Gastroesophageal sphincter (tissue), 4 donors: ENCODE results near the gene ENTPD5. TPM values are rescaled to one million over a fixed set of nuclear protein-coding genes. Genes with fewer than 3 reads are reported as not detected.

Source experiments
- ATAC-seq: fragments of 150-250 bp; one replicate; pipeline ENCODE4 v1.9.1; 2016; ENCODE audit warnings: mild to moderate bottlenecking, moderate library complexity
- H3K27ac ChIP-seq, 4 donors: fragments of 200-600 bp; sonication (generic) in 3 of 4; 1 replicate in 3 of 4; 2 replicates in 1 of 4; pipeline ENCODE4 v1.5.1; 2016 to 2019
- H3K27me3 ChIP-seq: fragments of 200-600 bp; sonication (generic); one replicate; pipeline ENCODE4 v1.5.1; 2019
- H3K36me3 ChIP-seq, 2 donors: fragments of 200-600 bp; sonication (generic); one replicate each; pipeline ENCODE4 v1.5.1; 2019; ENCODE audit warnings: control low read depth in 1 of 2
- H3K4me1 ChIP-seq, 3 donors: fragments of 200-600 bp; sonication (generic); 1 replicate in 2 of 3; 2 replicates in 1 of 3; pipeline ENCODE4 v1.5.1; 2016 to 2019; ENCODE audit warnings: control low read depth in 2 of 3
- H3K4me3 ChIP-seq, 2 donors: fragments of 200-600 bp; sonication (generic); one replicate each; pipeline ENCODE4 v1.5.1; 2019; ENCODE audit warnings: mild to moderate bottlenecking in 1 of 2, moderate library complexity in 1 of 2
- H3K9me3 ChIP-seq, 3 donors: fragments of 200-600 bp; sonication (generic); one replicate each; pipeline ENCODE4 v1.5.1; 2017 to 2019; ENCODE audit warnings: control low read depth in 2 of 3
- EP300 ChIP-seq: sonication (generic); formaldehyde crosslinking; IDR thresholded peaks from one replicate; pipeline ENCODE4 v1.6.1; 2017; ENCODE audit warnings: antibody characterized with exemption, mild to moderate bottlenecking
- POLR2A ChIP-seq, 2 donors: fragments of 450-650 bp; IDR thresholded peaks; one replicate each; pipeline ENCODE4 v1.6.1; 2017; ENCODE audit warnings: antibody characterized with exemption in 2 of 2, mild to moderate bottlenecking in 2 of 2, moderate library complexity in 1 of 2
- POLR2AphosphoS5 ChIP-seq: sonication (generic); formaldehyde crosslinking; IDR thresholded peaks from one replicate; pipeline ENCODE4 v1.6.1; 2017; ENCODE audit warnings: antibody characterized with exemption
- WGBS, 2 donors: methylation state at CpG; one replicate each; pipeline ENCODE4 v1.1.5; 2018; ENCODE audit warnings: low coverage in 1 of 2; 5-methylcytosine and 5-hydroxymethylcytosine counted together
- total RNA-seq, 4 donors: library from RNA; depleted of rRNA; stranded (reverse); fragments of >200 nt; gene quantifications; one replicate each; pipeline ENCODE4 v1.1.0, GENCODE V29; 2016
- TF ChIP-seq, protein P1 (sequence below), 4 experiments: fragments of 200-600 bp in 2 of 4; fragments of 450-650 bp in 2 of 4; sonication (generic) in 1 of 4; IDR thresholded peaks; one replicate each; pipeline ENCODE4 v1.5.1; 2017 to 2019; ENCODE audit warnings: antibody characterized with exemption in 4 of 4, mild to moderate bottlenecking in 2 of 4, moderate library complexity in 2 of 4

The ENTPD5 gene
- total RNA-seq, 4 donors from 2014 or later, result 5.9 to 7.1 (median 6.4) TPM

GRCh38 chr14:74038020-74038859 is 19.2 kb upstream of the ENTPD5 start:
- no peaks in the 10 kb centered on the region for H3K27me3 ChIP-seq
- H3K36me3 ChIP-seq, result peaks cover 0 to 26% of the 10 kb centered on the region in 2 donors
- 63 to 70% methylated on average over 3 of the region's 3 CpGs for WGBS, 2 donors
- H3K9me3 ChIP-seq, result no peaks in the 10 kb centered on the region
- H3K4me1 ChIP-seq, result no peaks in the 10 kb centered on the region
- no peak for TF ChIP-seq EP300
- TF ChIP-seq, protein P1, sequence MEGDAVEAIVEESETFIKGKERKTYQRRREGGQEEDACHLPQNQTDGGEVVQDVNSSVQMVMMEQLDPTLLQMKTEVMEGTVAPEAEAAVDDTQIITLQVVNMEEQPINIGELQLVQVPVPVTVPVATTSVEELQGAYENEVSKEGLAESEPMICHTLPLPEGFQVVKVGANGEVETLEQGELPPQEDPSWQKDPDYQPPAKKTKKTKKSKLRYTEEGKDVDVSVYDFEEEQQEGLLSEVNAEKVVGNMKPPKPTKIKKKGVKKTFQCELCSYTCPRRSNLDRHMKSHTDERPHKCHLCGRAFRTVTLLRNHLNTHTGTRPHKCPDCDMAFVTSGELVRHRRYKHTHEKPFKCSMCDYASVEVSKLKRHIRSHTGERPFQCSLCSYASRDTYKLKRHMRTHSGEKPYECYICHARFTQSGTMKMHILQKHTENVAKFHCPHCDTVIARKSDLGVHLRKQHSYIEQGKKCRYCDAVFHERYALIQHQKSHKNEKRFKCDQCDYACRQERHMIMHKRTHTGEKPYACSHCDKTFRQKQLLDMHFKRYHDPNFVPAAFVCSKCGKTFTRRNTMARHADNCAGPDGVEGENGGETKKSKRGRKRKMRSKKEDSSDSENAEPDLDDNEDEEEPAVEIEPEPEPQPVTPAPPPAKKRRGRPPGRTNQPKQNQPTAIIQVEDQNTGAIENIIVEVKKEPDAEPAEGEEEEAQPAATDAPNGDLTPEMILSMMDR (IDR thresholded peaks at IDR 0.05), result peak; percentile 53 to 65 (median 56)
- ATAC-seq, result no peak
- no peak overlapping the region for H3K27ac ChIP-seq
- no peak overlapping the region for H3K4me3 ChIP-seq

DNA sequence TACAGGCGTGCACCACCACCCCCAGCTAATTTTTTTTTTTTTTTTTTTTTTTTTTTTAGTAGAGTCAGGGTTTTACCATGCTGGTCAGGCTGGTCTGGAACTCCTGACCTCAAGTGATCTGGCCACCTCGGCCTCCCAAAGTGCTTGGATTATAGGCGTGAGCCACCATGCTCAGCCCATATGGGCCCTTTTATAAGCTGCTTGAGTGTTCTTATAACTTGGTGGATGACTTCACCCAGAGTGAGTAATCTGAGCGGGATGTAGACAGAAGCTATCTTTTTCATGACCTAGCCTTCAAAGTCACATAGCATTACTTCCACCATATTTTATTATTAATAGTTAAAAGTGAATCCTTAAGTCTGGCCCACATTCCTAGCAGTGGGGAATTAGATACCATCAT is 16.5 kb upstream of the ENTPD5 start:
- H3K36me3 ChIP-seq, result peaks cover 0 to 24% of the 10 kb centered on the region in 2 donors
- no peaks in the 10 kb centered on the region for H3K9me3 ChIP-seq
- H3K4me1 ChIP-seq, result no peaks in the 10 kb centered on the region
- TF ChIP-seq EP300 (no peak), POLR2A (IDR thresholded peaks at IDR 0.05) (no peak), POLR2AphosphoS5 (no peak)
- TF ChIP-seq, protein P1 (IDR thresholded peaks at IDR 0.05), result no peak
- H3K4me3 ChIP-seq, result no peak overlapping the region
- ATAC-seq, result no peak
- 100% methylated on average over 1 of the region's 4 CpGs for WGBS, 2 donors
- H3K27me3 ChIP-seq, result no peaks in the 10 kb centered on the region
- H3K27ac ChIP-seq, result no peak overlapping the region

DNA sequence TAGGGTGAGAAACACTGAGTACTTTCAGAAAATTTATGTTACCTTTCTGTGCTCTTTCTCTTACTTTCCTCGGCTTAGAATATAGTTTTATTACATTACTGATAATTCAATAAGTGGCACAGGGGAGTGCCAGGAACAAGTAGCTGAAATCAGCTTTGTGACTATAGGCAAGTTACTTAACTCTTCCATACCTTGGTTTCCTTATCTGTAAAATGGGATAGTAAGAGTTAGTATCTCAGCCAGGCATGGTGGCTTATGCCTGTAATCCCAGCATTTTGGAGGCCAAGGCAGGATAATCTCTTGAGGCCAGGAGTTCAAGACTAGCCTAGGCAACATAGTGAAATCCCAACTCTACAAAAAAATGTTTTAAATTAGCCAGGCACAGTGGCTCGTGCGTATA is 15.5 kb upstream of the ENTPD5 start:
- no peaks in the 10 kb centered on the region for H3K27me3 ChIP-seq
- H3K4me1 ChIP-seq, result no peaks in the 10 kb centered on the region
- 83 to 93% methylated on average over 1 to 3 of the region's 3 CpGs for WGBS, 2 donors
- ATAC-seq, result no peak
- peaks cover 0 to 22% of the 10 kb centered on the region in 2 donors for H3K36me3 ChIP-seq
- H3K9me3 ChIP-seq, result no peaks in the 10 kb centered on the region
- no peak overlapping the region for H3K27ac ChIP-seq
- TF ChIP-seq, protein P1 (IDR thresholded peaks at IDR 0.05), result no peak
- no peak for TF ChIP-seq POLR2AphosphoS5
- no peak for TF ChIP-seq POLR2A (IDR thresholded peaks at IDR 0.05)
- no peak for TF ChIP-seq EP300
- H3K4me3 ChIP-seq, result no peak overlapping the region

- WGBS, 2 donors, result 97% methylated on average over 3 of the region's 3 CpGs; no CpG with 5 or more reads in 1 of the 2 donors
- TF ChIP-seq POLR2AphosphoS5 (no peak), EP300 (no peak), POLR2A (IDR thresholded peaks at IDR 0.05) (no peak)
- TF ChIP-seq, protein P1 (IDR thresholded peaks at IDR 0.05), result no peak
- Histone ChIP-seq H3K27me3 (no peaks in the 10 kb centered on the region), H3K4me3 (no peak overlapping the region), H3K4me1 (no peaks in the 10 kb centered on the region), H3K9me3 (no peaks in the 10 kb centered on the region), H3K36me3 (peaks cover 0 to 12% of the 10 kb centered on the region in 2 donors), H3K27ac (no peak overlapping the region)
- ATAC-seq, result no peak
These were observed 10.0 kb upstream of the ENTPD5 start for GRCh38 chr14:74029136-74029535.

DNA sequence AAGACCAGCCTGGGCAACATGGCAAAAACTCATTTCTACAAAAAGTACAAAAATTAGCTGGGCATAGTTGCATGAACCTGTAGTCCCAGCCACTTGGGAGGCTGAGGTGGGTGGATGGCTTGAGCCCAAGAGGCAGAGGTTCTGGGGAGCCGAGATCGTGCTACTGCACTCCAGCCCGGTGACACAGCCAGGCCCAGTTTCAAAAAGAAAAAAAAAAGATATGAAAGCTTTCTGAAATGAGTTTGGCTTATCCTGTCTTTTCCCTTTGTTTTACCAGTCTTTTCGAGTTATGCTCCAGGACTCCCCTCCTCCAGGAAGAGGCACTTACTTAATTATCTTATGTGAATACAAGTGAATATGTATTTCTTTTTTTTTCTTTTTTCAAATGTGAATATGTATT is 3.3 kb upstream of the ENTPD5 start:
- TF ChIP-seq, protein P1 (IDR thresholded peaks at IDR 0.05), result no peak
- no peak for TF ChIP-seq EP300
- TF ChIP-seq POLR2A (IDR thresholded peaks at IDR 0.05), result no peak
- no peak overlapping the region for H3K27ac ChIP-seq
- H3K4me1 ChIP-seq, result peaks cover 0 to 25% (median 3%) of the 10 kb centered on the region in 3 donors
- no peaks in the 10 kb centered on the region for H3K9me3 ChIP-seq
- H3K27me3 ChIP-seq, result no peaks in the 10 kb centered on the region
- no peak overlapping the region for H3K4me3 ChIP-seq
- H3K36me3 ChIP-seq, result no peaks in the 10 kb centered on the region
- no peak for ATAC-seq
- 64 to 95% methylated on average over 3 to 4 of the region's 4 CpGs for WGBS, 2 donors
